Tibial nerve (tissue), 4 donors: ENCODE measurements around the gene TEX36.

Experiments
- CTCF ChIP-seq, 5 experiments: fragments of 200-600 bp in 3 of 5; fragments of 450-650 bp in 2 of 5; sonication (generic) in 3 of 5; IDR thresholded peaks; one replicate each; pipeline ENCODE4 v1.5.1; 2016 to 2019; ENCODE audit warnings: antibody characterized with exemption in 5 of 5, mild to moderate bottlenecking in 3 of 5, moderate library complexity in 2 of 5
- EP300 ChIP-seq, 2 donors: sonication (generic); formaldehyde crosslinking; IDR thresholded peaks; one replicate each; pipeline ENCODE4 v1.6.1; 2017; ENCODE audit warnings: antibody characterized with exemption in 2 of 2, mild to moderate bottlenecking in 1 of 2
- POLR2A ChIP-seq, 2 donors: fragments of 450-650 bp; IDR thresholded peaks; one replicate each; pipeline ENCODE4 v1.6.1; 2017; ENCODE audit warnings: antibody characterized with exemption in 2 of 2, mild to moderate bottlenecking in 2 of 2, moderate library complexity in 2 of 2

GRCh38 chr10:125639846-125640245 lies 43.1 kb downstream of the TEX36 start:
- TF ChIP-seq CTCF (IDR thresholded peaks at IDR 0.05) (no peak), POLR2A (IDR thresholded peaks at IDR 0.05) (no peak), EP300 (IDR thresholded peaks at IDR 0.05) (no peak)
